Adrenal gland (tissue), 12 donors: Measurements from ENCODE around the gene TRRAP. TPM values are rescaled to one million over a fixed set of nuclear protein-coding genes. Genes with fewer than 3 reads are reported as not detected.

ENCODE experiments used
- DNase-seq, 7 donors: peaks; one replicate each; pipeline ENCODE4 v3.0.0-alpha.2; 2019 to 2020
- H3K27ac ChIP-seq, 5 donors: fragments of 200-600 bp; sonication (generic) in 4 of 5; 1 replicate in 3 of 5; 2 replicates in 2 of 5; pipeline versions ENCODE4 v1.5.1 to v1.8.0; 2016 to 2020; ENCODE audit warnings: mild to moderate bottlenecking in 1 of 5
- H3K27me3 ChIP-seq: fragments of 200-600 bp; 2 replicates; pipeline ENCODE4 v1.8.0; 2021
- H3K36me3 ChIP-seq, 2 donors: fragments of 200-600 bp; replicated peaks in 1 of 2; 1 replicate in 1 of 2; 2 replicates in 1 of 2; pipeline versions ENCODE4 v1.5.1 to v1.8.0; 2018 to 2022
- H3K4me1 ChIP-seq, 2 donors: fragments of 200-600 bp; replicated peaks in 1 of 2; 1 replicate in 1 of 2; 2 replicates in 1 of 2; pipeline versions ENCODE4 v1.5.1 to v1.8.0; 2018 to 2021
- H3K4me3 ChIP-seq, 4 donors: fragments of 200-600 bp; sonication (generic) in 3 of 4; one replicate each; pipeline ENCODE4 v1.5.1; 2016 to 2018
- H3K9me3 ChIP-seq, 3 donors: fragments of 200-600 bp; sonication (generic) in 1 of 3; replicated peaks in 1 of 3; 1 replicate in 2 of 3; 2 replicates in 1 of 3; pipeline versions ENCODE4 v1.5.1 to v1.8.0; 2016 to 2021
- POLR2A ChIP-seq, 2 donors: fragments of 450-650 bp; IDR thresholded peaks; one replicate each; pipeline ENCODE4 v1.6.1; 2017; ENCODE audit warnings: antibody characterized with exemption in 2 of 2, mild to moderate bottlenecking in 2 of 2, moderate library complexity in 1 of 2
- WGBS, 4 donors: extraction: QIAGEN DNeasy Blood & Tissue Kit in 2 of 4; methylation state at CpG; one replicate each; pipeline versions ENCODE4 v1.1.5 to v1.1.7; 2013 to 2017; 5-methylcytosine and 5-hydroxymethylcytosine counted together
- intact Hi-C, 2 donors: fragments of 100-400 bp; cut with DNase I; formaldehyde crosslinking; loops; one replicate each; pipeline versions ENCODE4 v1.14.1 to v1.15.0; 2022 to 2023
- microRNA-seq, 3 donors: library from miRNA; unstranded; fragments of <30 nt; microRNA quantifications; one replicate each; pipeline ENCODE4, GENCODE V29; 2017 to 2020
- polyA plus RNA-seq, 3 donors: library from polyadenylated mRNA; stranded (reverse); fragments of 200-250 nt in 2 of 3; fragments of 350-450 nt in 1 of 3; fragmentation: Illumina TruSeq in 1 of 3; extraction: RNeasy Lipid Tissue Mini Kit (QIAGEN cat#74804) in 1 of 3; gene quantifications; one replicate each; pipeline ENCODE4 v1.2.3, GENCODE V29; 2013 to 2014
- small RNA-seq, 2 donors: library from RNA; depleted of rRNA; stranded (forward); fragments of <200 nt; gene quantifications; one replicate each; pipeline ENCODE3, GENCODE V24; 2016
- total RNA-seq, 9 donors: library from RNA; depleted of rRNA in 4 of 9; stranded (reverse); fragments of >200 nt in 4 of 9; fragments of 120-200 nt in 1 of 9; fragmentation: NEBNext Ultra II Directional in 1 of 9; extraction: Animal tissue kit (Norgen Biotek cat#: 25700) in 1 of 9; gene quantifications; one replicate each; pipeline versions ENCODE4 v1.1.0 to v1.2.4, GENCODE V29; 2013 to 2023
- TF ChIP-seq, protein P1 (sequence below), 6 experiments: fragments of 450-650 bp in 4 of 6; fragments of 200-600 bp in 2 of 6; sonication (generic) in 1 of 6; IDR thresholded peaks; 1 replicate in 5 of 6; 2 replicates in 1 of 6; pipeline versions ENCODE4 v1.5.1 to v1.8.0; 2016 to 2021; ENCODE audit warnings: antibody characterized with exemption in 6 of 6, mild to moderate bottlenecking in 2 of 6, moderate library complexity in 1 of 6
- donor health status: healthy with polysubstance abuse.
- donor health status: Bipolar disorder and iron deficiency.
- donor health status: DM: yes; HTN: yes; CAD: no.
- donor health status: DM: no; HTN: no; CAD: no.
- donor health status: DM: no; HTN: no; CAD: no.
- donor health status: DM: yes; HTN: yes; CAD: no.

TRRAP gene
- total and polyA plus RNA-seq, 12 donors: 11.8 to 43.0 (median 30.9) TPM

- no peaks in the 10 kb centered on the region for H3K27me3 ChIP-seq
- intact Hi-C loops: no loop called here
- H3K36me3 ChIP-seq: peaks cover 0 to 12% of the 10 kb centered on the region in 2 donors
- no peak for DNase-seq
- no peaks in the 10 kb centered on the region for H3K4me1 ChIP-seq
- H3K9me3 ChIP-seq: no peaks in the 10 kb centered on the region
- H3K4me3 ChIP-seq: no peak overlapping the region
- no peak for TF ChIP-seq POLR2A (IDR thresholded peaks at IDR 0.05)
- TF ChIP-seq, protein P1, sequence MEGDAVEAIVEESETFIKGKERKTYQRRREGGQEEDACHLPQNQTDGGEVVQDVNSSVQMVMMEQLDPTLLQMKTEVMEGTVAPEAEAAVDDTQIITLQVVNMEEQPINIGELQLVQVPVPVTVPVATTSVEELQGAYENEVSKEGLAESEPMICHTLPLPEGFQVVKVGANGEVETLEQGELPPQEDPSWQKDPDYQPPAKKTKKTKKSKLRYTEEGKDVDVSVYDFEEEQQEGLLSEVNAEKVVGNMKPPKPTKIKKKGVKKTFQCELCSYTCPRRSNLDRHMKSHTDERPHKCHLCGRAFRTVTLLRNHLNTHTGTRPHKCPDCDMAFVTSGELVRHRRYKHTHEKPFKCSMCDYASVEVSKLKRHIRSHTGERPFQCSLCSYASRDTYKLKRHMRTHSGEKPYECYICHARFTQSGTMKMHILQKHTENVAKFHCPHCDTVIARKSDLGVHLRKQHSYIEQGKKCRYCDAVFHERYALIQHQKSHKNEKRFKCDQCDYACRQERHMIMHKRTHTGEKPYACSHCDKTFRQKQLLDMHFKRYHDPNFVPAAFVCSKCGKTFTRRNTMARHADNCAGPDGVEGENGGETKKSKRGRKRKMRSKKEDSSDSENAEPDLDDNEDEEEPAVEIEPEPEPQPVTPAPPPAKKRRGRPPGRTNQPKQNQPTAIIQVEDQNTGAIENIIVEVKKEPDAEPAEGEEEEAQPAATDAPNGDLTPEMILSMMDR (IDR thresholded peaks at IDR 0.05): no peak
- WGBS, 4 donors: 61 to 75% (median 69%) methylated on average over 6 of the region's 6 CpGs
- H3K27ac ChIP-seq: peak overlapping the region in 1 of 5 donors; percentile 31
Observed at GRCh38 chr7:99061001-99061776, 182.9 kb downstream of the TRRAP start.

Small RNA genes lying within 50 kb of the gene (microRNA-seq; reads per million reads assigned to microRNA genes)
- gene MIR3609: 0.76 to 2.2 (median 1.1) reads per million in 3 donors

Small RNA genes lying within 50 kb of the gene (small RNA-seq; reads per million reads assigned to genes)
- 2.6 to 11.6 reads per million in 2 donors for gene MIR3609

Other genes starting within 250 kb of the TRRAP start
- gene TMEM130, start 8.5 kb upstream of the TRRAP start, total RNA-seq: 10 to 100 TPM in 3 of 9 donors, 1 to 10 TPM in 2, under 1 TPM in 2, not detected in 2; 0.65 to 29.8 (median 2.4) TPM
- 10 to 100 TPM in 2 of 3 donors, 1 to 10 TPM in 1; 6.3 to 38.5 (median 18.3) TPM for gene TMEM130, start 8.5 kb upstream of the TRRAP start, polyA plus RNA-seq